Lower leg skin (tissue), 4 donors: ENCODE measurements around the gene GAS7. TPM values are rescaled to one million over a fixed set of nuclear protein-coding genes. Genes with fewer than 3 reads are reported as not detected.

Source experiments
- DNase-seq, 2 donors: peaks; one replicate each; pipeline ENCODE4 v3.0.0-alpha.2; 2019; ENCODE audit warnings: low spot score in 2 of 2
- H3K4me3 ChIP-seq: fragments of 200-600 bp; sonication (generic); 2 replicates; pipeline ENCODE4 v1.5.1; 2017; ENCODE audit warnings: mild to moderate bottlenecking, low read depth; ENCODE audit not compliant: poor library complexity, severe bottlenecking
- CTCF ChIP-seq, 3 donors: fragments of 450-650 bp; IDR thresholded peaks; one replicate each; pipeline ENCODE4 v1.5.1; 2016; ENCODE audit warnings: antibody characterized with exemption in 3 of 3, mild to moderate bottlenecking in 3 of 3, moderate library complexity in 2 of 3
- POLR2A ChIP-seq, 2 donors: fragments of 450-650 bp; IDR thresholded peaks; one replicate each; pipeline ENCODE4 v1.6.1; 2016 to 2017; ENCODE audit warnings: antibody characterized with exemption in 2 of 2, mild to moderate bottlenecking in 1 of 2, moderate library complexity in 1 of 2
- WGBS, 2 donors: methylation state at CpG; one replicate each; pipeline ENCODE4 v1.1.5; 2018; 5-methylcytosine and 5-hydroxymethylcytosine counted together
- intact Hi-C: fragments of 100-400 bp; cut with DNase I; formaldehyde crosslinking; loops from one replicate; pipeline ENCODE4 v1.15.0; 2023; ENCODE audit warnings: low total_unique reads
- total RNA-seq, 4 donors: library from RNA; depleted of rRNA; stranded (reverse); fragments of >200 nt; gene quantifications; one replicate each; pipeline ENCODE4 v1.1.0, GENCODE V29; 2016

Gene GAS7
- total RNA-seq, 4 donors from 2014 or later: 97.8 to 148 (median 117) TPM

DNA sequence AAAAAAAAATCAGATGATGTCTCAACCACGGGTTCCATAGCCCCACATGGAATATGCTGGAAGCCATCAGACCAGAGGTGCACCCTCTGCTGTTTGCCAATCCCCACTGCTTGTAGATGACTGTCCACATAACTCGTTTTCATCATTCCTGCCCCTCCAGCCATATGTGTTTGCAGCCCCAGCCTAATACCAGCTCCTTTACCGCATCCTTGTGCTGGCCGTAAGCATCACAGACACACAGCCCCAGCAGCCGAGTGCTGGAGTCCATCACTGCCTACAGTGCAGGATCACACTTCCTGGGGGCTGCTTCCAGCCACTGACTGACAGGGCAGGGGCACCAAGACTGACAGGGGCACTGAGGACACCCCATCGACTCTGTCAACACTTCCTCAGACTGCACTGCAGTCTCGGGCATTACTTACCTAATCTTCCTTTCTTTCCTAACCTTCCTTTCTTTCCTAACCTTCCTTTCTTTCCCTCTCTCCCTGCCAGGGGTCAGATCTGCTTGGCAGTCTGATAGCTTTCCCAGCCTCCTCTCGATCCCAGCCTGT lies 298.3 kb downstream of the GAS7 start:
- 27 to 43% methylated on average over 8 of the region's 8 CpGs for WGBS, 2 donors
- intact Hi-C loops: no loop called here
- TF ChIP-seq POLR2A (IDR thresholded peaks at IDR 0.05) (no peak), CTCF (IDR thresholded peaks at IDR 0.05) (no peak)
- DNase-seq: no peak
- no peak overlapping the region for H3K4me3 ChIP-seq

DNA sequence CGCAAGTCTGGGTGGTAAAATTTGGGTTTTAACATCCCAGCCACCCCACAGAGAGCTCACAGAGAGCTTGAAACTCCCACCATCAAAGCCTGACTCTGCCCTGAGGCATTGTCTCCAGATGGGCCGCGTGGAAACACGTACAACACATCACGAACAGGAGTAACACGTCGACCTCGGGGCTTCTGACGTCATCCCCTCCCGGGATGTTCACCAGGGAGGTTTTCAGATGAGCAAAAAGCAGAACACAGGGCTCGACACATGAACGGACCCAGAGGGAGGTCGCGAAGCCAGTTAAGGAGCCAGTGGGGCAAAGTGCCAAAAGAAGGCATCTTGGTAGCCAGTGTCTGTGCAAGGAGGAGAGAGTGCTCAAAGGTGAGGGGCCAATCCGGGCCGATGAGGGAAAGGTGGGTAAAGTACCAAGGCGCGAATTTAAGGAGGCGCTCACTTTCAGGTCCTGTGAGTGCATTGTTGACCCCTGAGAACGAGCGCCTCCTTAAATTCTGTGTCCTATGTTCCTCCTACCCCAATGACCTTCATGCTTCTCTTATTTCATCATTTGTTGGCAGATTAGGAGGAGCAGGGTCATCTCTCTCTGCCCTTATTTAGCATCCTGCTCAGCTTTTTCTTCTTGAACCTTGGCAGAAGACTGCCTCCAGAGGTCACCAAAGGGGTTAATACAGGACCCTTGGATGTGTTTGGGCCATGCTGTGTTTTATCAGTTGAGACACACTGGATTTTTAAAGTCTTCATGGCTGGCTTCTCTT lies 298.9 kb downstream of the GAS7 start:
- TF ChIP-seq CTCF (IDR thresholded peaks at IDR 0.05) (no peak), POLR2A (IDR thresholded peaks at IDR 0.05) (no peak)
- DNase-seq: no peak
- 54 to 55% methylated on average over 21 of the region's 21 CpGs for WGBS, 2 donors
- no peak overlapping the region for H3K4me3 ChIP-seq
- intact Hi-C loops: no loop called here

- intact Hi-C loops: no loop called here
- H3K4me3 ChIP-seq: no peak overlapping the region
- WGBS, 2 donors: 94 to 95% methylated on average over 8 of the region's 8 CpGs
- DNase-seq: no peak
- TF ChIP-seq POLR2A (IDR thresholded peaks at IDR 0.05) (no peak), CTCF (IDR thresholded peaks at IDR 0.05) (no peak)
Measured at GRCh38 chr17:9898812-9899211, 299.6 kb downstream of the GAS7 start.

DNA sequence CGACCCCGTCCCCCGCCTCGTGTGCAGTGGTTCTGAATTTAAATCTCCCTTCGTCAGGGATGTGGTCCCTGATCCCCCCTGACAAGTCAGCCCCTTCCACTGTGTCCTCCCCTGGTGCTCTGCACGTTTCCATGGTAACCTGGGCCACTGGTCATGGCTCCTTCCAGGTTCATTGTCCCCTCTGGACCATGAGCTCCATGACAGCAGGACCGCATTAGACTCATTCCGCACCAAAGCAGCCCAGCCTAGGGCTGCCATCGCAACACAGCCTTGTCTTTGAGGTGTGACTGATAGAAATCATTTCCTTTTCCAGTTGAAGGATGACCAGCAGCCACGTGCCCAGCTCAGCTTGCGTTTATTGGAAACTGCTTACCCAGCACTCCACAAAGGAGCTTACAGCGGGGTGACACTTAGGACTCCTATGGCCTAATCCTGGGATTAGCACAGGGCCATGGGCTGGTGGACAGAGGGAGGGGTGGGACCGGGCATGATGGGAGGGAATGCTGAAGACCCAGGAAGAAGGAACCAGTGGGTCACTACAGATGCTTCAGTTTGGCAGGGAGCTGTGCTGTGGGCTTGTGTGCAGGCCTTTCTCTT lies 300.9 kb downstream of the GAS7 start:
- TF ChIP-seq CTCF (IDR thresholded peaks at IDR 0.05) (no peak), POLR2A (IDR thresholded peaks at IDR 0.05) (no peak)
- no peak overlapping the region for H3K4me3 ChIP-seq
- intact Hi-C loops: no loop called here
- no peak for DNase-seq
- 79 to 93% methylated on average over 12 to 13 of the region's 13 CpGs for WGBS, 2 donors

GRCh38 chr17:9895923-9896322 lies 302.5 kb downstream of the GAS7 start:
- H3K4me3 ChIP-seq: no peak overlapping the region
- no peak for DNase-seq
- intact Hi-C loops: no loop called here
- no peak for TF ChIP-seq CTCF (IDR thresholded peaks at IDR 0.05)
- TF ChIP-seq POLR2A (IDR thresholded peaks at IDR 0.05): no peak
